Fibroblast of lung (primary cell): Measurements from ENCODE around the gene KDR.

ENCODE experiments used
- CTCF ChIP-seq, 2 donors: IDR thresholded peaks in 1 of 2; conservative IDR thresholded peaks in 1 of 2; 1 replicate in 1 of 2; 2 replicates in 1 of 2; pipeline ENCODE4 v1.5.1; 2011 to 2012; ENCODE audit warnings: low read length in 2 of 2, control low read depth in 1 of 2, inconsistent platforms in 1 of 2, low read depth in 1 of 2, mild to moderate bottlenecking in 1 of 2
- EZH2 ChIP-seq: IDR thresholded peaks from 2 replicates; pipeline ENCODE4 v1.5.1; 2012; ENCODE audit warnings: low read length, control low read depth, mild to moderate bottlenecking; ENCODE audit errors: missing control alignments

- TF ChIP-seq CTCF (conservative IDR thresholded peaks at IDR 0.05 in 1 of 2, IDR thresholded peaks at IDR 0.05 in 1 of 2; ENCODE audit: low read depth in 1 of 2, low read length in 2 of 2), result no peak
- no peak for TF ChIP-seq EZH2
Observed at GRCh38 chr4:55133951-55134350, 8.6 kb upstream of the KDR start.
